Fibroblast of gingiva (primary cell): ENCODE data around the gene EXD3.
A peak's percentile ranks its signal among the peaks of the same experiment; 100 is the strongest.
"Not testable (repeated sequence)": the region's sequence is repeated elsewhere in the genome, so short reads cannot be mapped to it uniquely, and the experiment has no call there.

ENCODE experiments used
- DNase-seq: peaks from one replicate; pipeline ENCODE4 v3.0.0-alpha.2; 2011; ENCODE audit warnings: low read depth

The EXD3 gene

DNA sequence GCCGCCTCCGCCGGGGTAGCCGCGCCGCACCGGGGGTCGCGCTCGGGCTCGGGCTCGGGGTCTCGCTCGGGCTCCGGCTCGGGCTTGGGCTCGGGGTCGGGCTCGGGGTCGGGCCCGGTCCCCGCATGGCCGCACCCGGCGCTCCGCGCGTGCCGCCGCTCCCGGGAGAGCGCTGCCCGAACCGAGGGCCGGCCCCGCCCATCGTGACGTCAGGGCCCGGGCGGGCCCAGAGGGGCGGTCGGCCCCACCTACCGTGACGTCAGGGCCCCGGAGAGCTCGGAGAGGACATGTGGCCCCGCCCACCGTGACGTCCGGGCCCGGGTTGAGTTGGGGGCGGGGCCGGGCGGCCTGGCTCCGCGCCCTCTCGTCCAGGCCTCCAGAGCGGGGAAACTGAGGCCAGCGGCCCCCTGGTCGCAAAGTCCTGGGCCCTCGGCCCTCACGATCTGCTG, 36.2 kb upstream of the EXD3 start, which contains the start of gene NSMF:
Gene NSMF (minus strand): TSS at position 183 of the 449 bp plus-strand sequence. CDS start 232 bp downstream, outside the sequence.
- DNase-seq, result peak; percentile 87

DNA sequence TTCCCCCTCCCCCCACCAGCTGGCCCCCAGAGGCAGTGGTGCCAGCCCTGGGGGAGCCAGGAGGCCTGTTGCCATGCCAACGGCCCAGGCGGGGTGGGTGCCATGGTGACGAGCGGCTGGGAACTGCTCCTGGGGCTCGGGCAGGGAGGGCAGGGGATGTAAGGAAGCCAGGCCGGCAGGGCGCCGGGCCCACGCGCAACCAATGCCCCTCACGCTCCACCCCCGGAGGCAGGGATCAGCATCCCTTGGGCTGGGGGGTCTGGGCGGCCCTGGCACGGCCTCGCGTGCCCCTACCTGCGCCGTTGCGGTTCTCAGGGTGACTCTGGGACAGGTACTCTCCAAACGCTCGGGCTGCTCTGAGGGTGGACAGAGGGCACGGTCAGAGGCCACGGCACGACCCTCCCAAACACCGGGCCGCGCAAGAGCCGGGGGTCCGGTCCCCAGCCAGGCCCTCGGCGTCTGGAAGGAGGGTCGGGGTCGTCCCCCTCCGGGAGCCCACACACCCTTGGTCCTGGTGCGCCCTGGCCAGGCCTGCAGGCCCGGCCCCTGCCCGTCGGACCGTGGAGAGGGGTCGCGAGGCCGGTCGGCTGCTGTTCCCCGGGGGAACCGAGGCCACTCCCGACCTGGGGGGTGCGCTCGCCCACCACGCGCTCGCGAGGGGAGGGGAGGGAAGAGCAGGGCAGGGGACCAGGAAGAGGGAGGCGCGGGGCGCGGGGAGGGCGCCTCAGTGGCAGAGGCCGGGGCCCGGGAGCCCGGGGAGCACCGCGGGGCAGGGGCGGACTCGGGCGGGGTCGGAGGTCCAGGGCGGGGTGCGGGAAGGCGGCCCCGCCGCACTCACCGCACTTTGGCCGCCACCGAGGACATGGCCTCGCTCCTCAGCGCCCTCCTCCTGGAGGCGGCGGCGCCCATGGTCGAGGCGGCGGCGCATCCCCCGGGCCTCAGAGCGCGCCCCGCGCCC, 35.5 kb upstream of the EXD3 start:
- DNase-seq, result peak; percentile 40

DNA sequence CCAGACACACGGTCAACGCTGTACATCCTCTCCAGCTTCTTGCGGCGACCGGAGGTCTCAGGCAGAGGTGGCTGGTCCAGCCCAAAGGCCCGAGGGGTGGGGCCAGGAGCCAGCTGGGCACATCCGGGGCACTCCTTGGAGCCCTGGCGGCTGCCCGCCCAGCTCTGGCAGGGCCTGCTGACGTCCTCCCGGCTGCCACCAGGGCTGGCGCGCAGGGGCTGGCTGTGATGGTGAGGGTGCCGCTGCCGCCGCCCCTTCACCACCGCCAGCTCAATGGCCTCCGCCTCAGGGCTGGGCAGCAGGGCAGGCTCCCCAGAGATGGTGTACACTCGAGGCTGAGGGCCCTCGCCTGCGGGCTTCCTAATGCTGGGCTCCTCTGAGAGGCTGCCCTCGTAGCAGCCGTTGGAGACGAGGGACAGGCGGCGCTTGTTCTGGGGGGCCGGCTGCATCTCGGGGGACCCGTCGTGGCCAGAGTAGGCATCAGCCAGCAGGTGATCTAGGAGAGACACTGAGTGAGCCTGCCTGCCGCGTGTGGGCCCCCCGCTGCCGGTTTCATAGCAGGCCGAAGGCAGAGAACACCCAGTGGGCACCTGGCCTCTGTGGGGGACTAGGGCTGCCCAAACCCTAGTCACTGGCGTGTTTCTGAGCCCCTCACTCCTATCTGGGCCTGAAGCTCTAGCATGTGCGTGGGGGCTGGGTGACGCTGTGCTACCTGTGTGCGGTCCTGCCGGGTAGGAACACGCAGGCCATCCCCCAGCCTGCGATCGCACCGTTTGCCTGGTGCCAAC, 34.6 kb upstream of the EXD3 start:
- DNase-seq, result no peak

DNA sequence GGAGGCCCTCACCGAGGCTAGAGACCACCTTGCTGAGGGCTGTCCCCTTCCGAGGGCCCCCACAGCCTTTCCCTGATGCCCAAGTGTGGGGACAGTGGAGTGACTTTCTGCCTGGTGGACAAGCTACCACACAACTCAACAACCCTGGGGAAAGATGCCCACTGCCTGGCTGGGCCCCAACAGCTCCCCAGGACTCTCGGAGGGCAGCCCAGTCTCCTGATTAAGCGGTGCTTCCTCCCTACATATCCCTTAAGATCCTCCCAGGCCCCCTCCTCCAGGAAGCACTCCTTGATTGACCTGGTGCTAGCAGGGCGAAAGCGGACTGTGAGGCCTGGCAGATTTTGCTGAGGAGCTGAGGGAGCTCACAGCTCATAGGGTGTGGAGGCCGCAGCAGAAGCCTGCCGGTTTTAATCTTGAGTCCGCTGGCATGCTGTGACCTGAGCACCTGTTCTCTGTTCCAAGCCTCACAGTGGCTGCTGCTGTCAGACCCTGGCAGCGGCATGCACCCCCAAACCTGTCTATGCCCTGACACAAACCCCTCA, 34.0 kb upstream of the EXD3 start:
- DNase-seq, result no peak

DNA sequence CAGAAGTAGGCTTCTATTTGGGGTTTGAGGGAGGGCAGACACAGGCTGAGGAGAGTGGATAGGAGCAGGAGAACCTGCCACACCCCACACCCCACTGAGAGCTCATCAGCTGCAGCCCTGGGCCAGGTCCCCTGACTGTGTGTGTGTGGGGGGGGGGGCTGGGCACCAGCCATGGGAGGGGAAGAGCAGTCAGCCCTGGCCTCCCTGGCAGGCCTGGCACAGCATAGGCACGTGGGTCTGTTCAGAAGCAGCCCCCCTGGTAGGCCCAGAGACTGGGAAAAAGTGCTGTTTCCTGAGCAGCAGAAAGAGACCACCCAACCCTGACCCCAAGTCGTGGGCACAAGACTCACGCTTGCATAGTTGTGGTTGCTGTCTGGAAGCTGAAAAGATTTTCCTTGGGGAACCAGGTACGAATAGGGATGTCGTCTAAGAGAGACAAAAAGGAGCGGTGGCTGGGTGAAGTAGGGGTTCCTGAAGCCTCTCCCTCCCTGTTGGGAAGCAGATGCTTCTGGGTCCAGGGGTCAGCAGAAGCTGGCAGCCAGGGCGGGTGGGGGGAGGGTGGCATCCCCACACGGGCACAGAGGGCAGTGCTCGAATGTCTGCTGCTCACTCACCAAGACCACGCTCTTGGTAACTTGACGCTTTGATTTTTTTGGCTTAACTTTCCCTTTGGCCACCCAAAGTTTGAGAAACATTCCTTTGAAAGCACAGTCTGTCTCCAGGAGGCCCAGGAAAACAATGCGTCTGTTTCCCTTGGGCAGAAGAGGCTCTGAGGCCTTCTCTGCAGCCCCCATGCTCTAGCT, 33.3 kb upstream of the EXD3 start:
- peak; percentile 83 for DNase-seq

DNA sequence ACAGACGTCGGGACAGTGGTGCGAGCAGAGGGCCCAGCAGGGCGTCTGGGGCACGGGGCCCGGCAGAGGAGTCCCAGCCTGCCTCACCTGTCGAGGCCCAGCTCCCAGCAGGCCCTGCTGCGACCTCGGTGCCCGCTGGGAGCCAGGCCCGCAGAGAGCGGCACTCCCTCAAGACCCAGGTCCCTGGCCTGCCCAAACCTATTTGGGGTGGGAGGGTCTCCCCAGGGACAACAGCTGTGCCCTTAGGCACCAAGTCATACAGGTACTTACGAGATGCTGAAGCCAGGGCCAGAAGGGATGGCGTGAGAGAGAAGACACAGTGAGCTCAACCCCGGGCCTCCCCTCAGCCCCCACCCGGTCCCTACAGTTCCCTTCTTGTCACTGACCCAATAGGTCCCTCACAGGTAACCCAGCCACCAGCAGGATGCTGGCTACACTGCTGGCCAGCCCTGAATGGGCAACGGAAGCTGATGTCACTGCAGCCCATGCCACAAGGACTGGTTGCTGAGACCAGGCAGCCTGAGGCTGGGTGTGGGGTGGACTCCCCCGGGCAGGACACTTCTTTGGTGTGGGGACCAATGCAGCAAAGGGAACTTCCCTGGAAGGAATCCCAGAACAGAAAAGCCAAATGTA, 32.5 kb upstream of the EXD3 start:
- no peak for DNase-seq

DNA sequence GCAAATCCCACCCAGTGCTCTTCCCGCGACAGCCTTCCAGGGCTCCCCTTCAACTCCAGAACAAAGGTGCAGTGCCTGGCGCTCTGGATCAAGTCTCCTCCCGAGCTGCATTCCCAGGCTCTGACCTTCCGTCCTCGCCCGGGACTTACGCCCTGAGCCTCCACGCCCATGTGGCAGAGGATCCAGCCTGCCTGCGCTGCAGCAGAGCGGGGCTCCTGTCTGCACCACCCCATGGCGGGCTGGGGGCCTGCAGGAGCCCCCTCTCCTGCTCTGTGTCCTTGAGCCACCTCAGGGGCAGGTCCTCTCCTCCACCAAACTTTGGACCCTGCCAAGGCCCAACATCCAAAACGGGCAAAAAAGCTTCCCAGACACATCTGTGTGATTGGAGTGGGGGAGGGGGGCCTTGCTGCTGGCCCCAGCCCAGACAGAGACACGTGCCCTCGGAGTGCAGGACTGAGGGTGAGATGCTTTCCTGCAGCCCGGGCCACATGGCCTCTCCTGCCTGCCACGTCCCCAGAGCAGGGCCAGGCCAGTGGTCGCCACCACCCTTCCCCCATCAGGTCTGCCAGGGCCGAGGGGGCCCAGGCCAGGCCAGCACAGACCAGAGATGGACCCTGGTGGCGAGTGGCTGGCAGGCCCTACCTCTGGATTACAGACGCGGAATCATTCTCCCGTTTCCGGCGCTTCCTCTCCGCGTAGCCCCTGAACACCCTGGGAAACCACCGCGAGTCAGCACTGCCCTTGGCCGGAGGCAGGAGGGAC, 31.8 kb upstream of the EXD3 start:
- DNase-seq, result no peak

DNA sequence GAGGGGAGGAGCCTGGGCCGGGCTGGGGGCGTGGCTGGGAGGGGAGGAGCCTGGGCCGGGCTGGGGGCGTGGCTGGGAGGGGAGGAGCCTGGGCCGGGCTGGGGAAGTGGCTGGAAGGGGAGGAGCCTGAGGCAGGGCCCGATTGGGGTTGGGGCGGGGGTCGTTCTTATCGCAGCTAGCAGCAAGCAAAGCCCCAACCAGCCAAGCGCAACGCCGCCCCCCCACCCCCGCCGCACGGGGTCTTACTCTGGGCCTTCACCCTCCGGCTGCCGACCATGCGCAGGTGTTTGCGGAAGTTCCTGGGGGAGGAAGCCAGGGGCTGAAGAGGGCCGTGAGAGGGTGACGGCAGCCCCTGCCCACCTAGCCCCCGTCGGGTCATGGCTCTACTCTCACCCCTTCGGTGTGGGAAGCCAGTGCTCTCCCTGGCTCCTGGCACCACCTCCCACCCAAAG, 31.2 kb upstream of the EXD3 start:
- DNase-seq, result no peak

DNA sequence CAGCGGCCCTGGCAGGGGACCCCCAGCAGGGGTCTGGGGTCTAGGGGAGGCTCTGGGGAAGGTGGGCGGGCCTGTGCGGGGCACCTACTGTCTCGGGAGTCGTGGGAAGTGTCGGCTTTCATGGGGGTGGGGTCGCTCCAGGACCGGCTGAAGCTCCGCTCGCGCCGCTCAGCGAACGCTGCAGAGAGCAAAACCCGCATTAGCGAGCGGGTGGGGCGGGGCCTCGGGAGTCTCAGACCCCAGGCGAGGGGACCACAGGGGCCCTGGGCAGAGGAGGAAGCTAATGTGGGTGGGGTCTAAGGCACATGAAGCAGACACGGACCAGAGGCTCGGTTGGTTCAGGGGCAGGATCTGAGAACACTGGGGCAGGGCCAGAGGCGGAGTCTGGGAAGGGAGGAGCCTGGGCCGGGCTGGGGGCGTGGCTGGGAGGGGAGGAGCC, 30.7 kb upstream of the EXD3 start:
- DNase-seq, result peak; percentile 69

DNA sequence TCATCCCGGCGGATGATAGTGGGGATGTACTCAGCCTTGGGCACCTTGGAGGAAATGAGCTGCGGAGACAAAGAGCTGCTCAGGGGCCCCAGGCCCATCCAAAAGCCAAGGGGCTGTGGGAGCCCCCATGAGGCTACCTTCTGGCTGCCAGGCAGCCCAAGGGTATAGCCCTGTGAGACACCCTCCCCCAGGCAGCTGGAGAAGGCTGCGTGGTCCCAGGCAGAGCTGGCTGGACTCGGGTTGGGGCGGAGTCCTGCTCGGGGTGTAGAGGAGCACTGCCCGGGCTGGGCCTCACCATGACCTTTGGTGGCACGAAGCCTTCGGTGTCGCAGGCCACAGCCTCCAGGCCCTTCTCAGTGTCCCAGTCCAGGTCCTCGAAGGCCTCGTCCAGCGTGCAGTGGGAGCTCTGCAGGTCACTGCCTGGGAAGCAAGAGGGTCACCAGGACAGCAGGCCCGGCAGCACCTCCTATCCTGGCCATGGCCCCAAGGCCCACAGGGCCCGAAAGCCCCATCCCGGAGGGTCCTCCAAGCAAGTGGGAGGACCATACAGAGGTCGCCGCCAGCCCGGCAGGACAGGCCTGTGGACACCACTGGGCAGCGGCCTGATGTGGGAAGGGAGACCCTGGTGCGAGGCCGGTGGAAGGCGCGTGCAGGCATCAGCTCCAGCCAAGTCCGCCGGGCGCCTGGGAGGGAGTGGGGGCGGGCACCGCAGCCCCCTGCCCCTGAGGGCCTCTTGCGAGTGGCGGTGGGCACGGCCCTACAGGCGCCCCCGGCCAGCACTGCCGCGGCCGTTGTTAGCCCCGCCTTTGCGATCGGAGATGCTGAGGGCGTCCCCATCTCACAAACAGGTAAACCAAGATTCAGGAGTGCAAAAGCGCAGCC, 30.0 kb upstream of the EXD3 start:
- no peak for DNase-seq

DNA sequence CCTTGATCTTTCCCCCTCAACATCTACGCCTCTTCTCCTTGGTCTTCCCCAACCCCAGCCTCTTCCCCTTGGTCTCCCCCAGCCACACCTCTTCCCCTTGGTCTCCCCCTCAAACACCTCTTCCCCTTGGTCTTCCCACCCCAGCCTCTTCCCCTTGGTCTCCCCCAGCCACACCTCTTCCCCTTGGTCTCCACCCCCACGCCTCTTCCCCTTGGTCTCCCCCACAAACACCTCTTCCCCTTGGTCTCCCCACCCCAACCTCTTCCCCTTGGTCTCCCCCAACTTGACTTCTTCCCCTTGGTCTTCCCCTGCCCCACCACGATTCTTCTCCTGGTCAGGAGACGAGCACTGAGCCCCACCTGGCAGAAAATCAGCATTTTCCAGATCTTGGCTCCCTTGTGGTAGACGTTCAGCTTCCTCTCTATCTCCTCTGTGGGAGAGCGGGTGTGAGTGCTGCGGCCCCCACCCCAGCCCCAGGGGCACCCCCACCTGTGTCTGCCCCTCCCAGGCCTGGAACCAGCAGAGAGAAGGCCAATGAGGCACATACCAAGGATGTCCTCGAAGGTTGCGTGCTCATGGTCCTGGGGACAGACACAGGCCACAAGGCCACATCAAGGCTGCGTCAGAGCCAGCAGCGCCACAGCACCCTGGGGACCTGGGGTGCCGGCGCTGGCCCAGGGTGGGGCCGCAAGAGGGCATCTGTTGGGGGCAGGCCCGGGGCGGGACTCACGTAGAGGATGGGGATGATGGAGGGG, 29.2 kb upstream of the EXD3 start:
- DNase-seq, result no peak

DNA sequence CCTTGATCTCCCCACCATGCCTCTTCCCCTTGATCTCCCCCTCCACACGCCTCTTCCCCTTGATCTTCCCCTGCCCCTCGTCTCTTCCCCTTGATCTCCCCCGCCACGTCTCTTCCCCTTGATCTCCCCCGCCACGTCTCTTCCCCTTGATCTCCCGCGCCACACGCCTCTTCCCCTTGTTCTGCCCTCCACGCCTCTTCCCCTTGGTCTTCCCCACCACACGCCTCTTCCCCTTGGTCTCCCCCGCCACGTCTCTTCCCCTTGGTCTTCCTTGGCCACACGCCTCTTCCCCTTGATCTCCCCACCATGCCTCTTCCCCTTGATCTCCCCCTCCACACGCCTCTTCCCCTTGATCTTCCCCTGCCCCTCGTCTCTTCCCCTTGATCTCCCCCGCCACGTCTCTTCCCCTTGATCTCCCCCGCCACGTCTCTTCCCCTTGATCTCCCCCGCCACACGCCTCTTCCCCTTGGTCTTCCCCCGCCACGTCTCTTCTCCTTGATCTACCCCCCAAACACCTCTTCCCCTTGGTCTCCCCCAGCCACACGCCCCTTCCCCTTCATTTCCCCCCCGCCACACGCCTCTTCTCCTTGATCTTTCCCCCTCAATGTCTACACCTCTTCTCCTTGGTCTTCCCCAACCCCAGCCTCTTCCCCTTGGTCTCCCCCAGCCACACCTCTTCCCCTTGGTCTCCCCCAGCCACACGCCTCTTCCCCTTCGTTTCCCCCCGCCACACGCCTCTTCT, 28.5 kb upstream of the EXD3 start:
- not testable (repeated sequence) for DNase-seq

DNA sequence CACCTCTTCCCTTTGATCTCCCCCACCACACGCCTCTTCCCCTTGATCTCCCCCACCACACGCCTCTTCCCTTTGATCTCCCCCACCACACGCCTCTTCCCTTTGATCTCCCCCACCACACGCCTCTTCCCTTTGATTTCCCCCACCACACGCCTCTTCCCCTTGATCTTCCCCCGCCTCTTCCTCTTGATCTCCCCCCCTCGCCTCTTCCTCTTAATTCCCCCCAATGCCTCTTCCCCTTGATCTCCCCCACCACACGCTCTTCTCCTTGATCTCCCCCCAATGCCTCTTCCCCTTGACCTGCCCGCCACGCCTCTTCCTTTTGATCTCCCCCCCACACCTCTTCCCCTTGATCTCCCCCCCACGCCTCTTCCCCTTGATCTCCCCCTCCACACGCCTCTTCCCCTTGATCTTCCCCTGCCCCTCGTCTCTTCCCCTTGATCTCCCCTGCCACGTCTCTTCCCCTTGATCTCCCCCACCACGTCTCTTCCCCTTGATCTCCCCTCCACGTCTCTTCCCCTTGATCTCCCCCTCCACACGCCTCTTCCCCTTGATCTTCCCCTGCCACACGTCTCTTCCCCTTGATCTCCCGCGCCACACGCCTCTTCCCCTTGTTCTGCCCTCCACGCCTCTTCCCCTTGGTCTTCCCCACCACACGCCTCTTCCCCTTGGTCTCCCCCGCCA, 27.7 kb upstream of the EXD3 start:
- DNase-seq, result not testable (repeated sequence)

DNA sequence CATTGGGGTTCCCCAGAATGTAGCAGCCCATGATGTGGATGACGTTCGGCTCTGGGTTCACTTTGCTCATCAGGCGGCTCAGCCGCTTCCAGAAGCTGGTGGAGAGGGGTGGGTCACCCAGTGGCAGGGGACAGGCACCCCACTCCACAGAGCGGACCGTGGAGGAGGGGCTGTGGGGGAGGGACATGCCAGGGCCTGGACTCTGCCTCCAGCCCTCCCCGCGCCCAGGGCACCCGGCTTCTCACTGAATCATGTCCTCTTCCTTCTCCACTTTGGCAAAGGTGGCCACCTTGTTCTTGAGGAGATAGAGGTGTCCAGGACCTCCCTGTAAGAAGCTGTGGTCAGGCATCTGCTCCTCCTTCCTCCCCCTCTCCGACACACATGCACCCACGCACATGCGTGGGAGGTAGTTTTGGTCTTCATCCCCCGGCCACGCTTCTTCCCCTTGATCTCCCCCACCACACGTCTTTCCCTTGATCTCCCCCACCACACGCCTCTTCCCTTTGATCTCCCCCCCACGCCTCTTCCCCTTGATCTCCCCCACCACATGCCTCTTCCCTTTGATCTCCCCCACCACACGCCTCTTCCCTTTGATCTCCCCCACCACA, 27.1 kb upstream of the EXD3 start:
- no peak for DNase-seq

DNA sequence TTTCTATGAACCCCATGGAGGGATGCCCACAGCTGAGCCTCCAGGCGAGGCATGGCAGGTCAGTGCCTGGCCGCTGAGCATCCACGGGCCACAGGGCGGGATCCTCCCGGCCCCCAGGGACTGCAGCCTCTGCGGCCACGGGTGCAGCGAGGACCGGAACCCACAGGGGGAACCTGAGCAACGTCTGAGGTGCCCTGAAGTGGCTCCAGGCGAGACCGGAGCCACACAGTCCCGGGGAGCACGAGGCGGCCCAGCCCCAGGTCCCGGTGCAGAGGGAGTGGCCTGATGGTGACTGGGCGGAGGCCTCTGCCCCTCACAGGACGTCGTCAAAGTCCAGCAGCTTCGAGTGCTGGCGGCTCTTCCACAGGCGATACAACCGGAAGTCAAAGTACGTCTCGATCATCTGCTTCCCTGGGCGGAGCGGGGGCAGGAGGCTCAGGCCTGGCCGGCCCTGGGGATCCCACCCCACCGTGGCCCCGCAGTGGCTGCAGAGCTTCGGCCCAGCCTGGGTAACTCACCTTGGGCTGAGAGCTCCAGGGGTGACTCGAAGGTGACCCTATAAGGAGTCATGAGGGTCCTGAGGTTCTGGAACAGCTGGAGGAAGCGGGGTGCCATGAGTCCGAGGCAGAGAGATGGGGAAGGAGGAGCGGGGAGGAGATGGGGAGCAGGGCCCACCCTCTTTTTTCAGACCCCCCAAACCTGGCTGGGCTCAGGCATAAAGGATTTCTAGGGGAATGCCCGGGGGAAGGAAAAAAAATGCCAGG, 26.3 kb upstream of the EXD3 start:
- DNase-seq, result no peak

DNA sequence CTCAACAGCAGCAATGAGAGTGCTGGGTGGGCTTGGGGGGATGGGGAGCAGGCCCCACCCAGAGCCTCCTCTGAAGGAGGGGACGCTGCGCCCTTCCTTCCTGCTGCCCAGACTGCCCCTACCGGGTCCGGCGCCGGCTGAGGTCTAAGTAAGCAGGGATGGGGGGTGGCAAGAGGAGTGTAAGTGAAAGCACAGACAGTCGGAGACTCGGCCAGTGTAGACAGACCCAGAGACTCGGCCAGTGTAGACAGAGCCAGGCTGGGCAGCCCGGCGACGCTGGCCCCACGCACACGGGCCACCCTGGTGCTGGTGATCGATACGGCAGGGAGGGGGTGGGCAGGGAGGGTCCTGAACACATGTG, 25.6 kb upstream of the EXD3 start:
- DNase-seq, result no peak
